Measurements from ENCODE around the gene ZNF747. TPM values are rescaled to one million over a fixed set of nuclear protein-coding genes. Genes with fewer than 3 reads are reported as not detected.

The ZNF747 gene
- polyA plus RNA-seq, 1 experiment = 6.4 TPM

DNA sequence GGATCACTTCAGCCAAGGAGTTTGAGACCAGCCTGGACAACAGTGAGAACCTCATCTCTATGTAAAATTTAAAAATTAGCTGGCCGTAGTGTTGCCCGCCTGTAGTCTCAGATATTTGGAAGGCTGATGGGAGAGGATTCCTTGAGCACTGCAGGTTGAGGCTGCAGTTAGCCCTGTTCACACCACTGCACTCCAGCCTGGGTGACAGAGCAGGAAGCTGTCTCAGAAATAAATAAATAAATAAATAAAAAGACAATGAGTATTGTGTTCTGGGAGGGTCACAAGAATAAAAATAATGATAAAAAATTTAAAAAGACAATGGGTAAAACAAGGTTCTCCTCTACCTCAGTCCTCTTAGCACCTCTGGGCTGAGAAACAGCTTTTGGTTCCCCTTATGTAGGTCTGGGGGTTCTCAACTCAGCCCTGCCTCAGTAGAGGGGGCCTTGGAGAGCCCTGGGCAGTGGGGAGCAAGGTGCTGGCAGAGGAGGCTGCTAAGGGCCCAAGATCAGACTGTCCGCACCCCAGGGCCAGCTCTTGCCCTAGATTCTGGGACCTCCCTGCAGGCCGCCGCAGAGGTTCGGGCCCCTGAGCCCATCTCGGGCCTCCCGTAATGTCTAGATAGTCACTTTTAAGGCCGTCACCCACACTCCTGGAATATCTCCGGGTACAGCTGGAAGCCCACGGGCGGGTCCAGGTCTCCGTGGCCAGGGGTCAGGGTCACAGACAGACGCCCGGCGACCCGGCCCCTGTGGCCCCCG lies 20.1 kb upstream of the ZNF747 start:
- ChIA-PET CTCF (no interaction called here), POLR2A (no interaction called here)
- Histone ChIP-seq H3K36me3 (ENCODE audit: control insufficient read depth, insufficient read depth, low read length) (peaks cover 15% of the 10 kb centered on the region), H3K27me3 (ENCODE audit: control insufficient read depth, insufficient read depth, low read length) (no peaks in the 10 kb centered on the region), H3K4me3 (ENCODE audit: low read depth, low read length) (no peak overlapping the region)
- TF ChIP-seq, protein P1, sequence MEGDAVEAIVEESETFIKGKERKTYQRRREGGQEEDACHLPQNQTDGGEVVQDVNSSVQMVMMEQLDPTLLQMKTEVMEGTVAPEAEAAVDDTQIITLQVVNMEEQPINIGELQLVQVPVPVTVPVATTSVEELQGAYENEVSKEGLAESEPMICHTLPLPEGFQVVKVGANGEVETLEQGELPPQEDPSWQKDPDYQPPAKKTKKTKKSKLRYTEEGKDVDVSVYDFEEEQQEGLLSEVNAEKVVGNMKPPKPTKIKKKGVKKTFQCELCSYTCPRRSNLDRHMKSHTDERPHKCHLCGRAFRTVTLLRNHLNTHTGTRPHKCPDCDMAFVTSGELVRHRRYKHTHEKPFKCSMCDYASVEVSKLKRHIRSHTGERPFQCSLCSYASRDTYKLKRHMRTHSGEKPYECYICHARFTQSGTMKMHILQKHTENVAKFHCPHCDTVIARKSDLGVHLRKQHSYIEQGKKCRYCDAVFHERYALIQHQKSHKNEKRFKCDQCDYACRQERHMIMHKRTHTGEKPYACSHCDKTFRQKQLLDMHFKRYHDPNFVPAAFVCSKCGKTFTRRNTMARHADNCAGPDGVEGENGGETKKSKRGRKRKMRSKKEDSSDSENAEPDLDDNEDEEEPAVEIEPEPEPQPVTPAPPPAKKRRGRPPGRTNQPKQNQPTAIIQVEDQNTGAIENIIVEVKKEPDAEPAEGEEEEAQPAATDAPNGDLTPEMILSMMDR (IDR thresholded peaks at IDR 0.05; ENCODE audit: insufficient read depth, low read depth, low read length) = no peak
- DNase-seq (ENCODE audit: low read depth) = no peak

DNA sequence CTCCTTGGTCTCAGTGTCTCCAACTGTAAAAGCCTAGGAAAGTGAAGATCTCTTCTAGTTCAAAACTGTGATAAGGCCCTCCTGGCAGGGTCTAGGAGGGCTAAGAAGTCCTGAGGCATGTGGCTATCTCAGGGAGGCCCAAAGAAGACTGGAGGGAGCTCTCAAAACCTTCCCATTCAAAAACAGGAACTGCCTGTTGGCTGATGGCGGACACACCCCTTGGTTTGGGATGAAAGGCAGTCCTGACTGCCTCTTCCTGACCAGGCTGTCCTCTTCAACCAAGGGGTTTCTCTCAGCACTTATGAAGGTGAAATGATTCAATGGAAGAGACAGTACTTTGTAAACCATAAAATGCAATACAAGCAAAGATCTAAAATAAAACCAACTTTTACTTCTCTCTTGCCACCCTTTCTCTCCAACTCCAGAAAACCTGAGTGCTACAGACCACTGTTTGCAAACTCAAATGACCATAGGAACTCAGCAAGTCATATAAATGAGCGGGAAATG lies 18.8 kb upstream of the ZNF747 start:
- CTCF ChIA-PET = no interaction called here
- peaks cover 15% of the 10 kb centered on the region for H3K36me3 ChIP-seq (ENCODE audit: control insufficient read depth, insufficient read depth, low read length)
- no peaks in the 10 kb centered on the region for H3K27me3 ChIP-seq (ENCODE audit: control insufficient read depth, insufficient read depth, low read length)
- no peak overlapping the region for H3K4me3 ChIP-seq (ENCODE audit: low read depth, low read length)
- TF ChIP-seq, protein P1 (IDR thresholded peaks at IDR 0.05; ENCODE audit: insufficient read depth, low read depth, low read length) = no peak
- POLR2A ChIA-PET = no interaction called here
- DNase-seq (ENCODE audit: low read depth) = no peak

DNA sequence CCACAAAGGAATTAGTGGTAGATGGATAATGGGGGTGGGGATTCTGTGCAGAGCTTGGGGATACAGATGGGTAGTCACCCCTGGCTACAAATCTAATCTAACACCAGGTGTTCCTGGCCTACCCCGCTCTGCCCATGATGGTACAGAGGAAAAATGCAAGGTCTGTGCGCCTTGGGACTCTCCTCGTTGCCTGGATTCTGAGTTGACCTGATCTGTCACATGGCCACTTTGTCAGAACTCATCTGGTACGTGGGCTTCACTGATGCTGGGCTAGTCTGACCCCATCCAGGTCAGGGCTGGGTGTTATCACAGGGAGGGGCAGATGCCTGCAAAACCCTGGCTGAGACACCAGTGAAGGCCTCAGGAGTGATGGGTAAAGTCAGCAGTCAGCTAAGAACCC lies 18.3 kb upstream of the ZNF747 start:
- TF ChIP-seq, protein P1 (IDR thresholded peaks at IDR 0.05; ENCODE audit: insufficient read depth, low read depth, low read length) = no peak
- H3K27me3 ChIP-seq (ENCODE audit: control insufficient read depth, insufficient read depth, low read length) = no peaks in the 10 kb centered on the region
- DNase-seq (ENCODE audit: low read depth) = no peak
- CTCF ChIA-PET = no interaction called here
- H3K4me3 ChIP-seq (ENCODE audit: low read depth, low read length) = no peak overlapping the region
- POLR2A ChIA-PET = no interaction called here
- H3K36me3 ChIP-seq (ENCODE audit: control insufficient read depth, insufficient read depth, low read length) = peaks cover 15% of the 10 kb centered on the region

DNA sequence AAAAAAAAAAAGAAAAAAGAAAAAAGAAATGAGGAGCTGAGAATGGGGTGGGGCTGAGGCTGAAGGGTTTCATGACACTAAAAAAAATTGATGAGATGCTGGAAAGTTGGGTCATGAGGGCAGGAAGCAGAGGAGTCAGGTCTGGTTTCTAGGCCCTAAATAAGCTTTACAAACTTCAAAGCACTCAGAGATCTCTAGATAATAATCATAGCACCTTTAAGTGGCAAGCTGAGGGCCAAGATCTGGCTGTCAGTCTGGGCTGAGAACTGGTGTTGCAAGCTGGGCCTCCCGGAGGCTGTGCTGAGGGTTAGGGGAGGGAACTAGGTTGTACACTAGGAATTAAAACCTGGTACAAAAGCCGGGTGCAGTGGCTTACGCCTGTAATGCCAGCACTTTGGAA lies 17.1 kb upstream of the ZNF747 start:
- TF ChIP-seq, protein P1 (IDR thresholded peaks at IDR 0.05; ENCODE audit: insufficient read depth, low read depth, low read length) = no peak
- ChIA-PET CTCF (interaction anchor here (0.7 kb wide), 1 partner anchor 102 kb away, joined by 3 read pairs; no protein-coding TSS in a partner anchor), POLR2A (interaction anchor here (0.6 to 0.7 kb wide), 2 partner anchors 77 to 176 kb away, joined by 3 to 5 read pairs; no protein-coding TSS in a partner anchor)
- peaks cover 15% of the 10 kb centered on the region for H3K36me3 ChIP-seq (ENCODE audit: control insufficient read depth, insufficient read depth, low read length)
- H3K4me3 ChIP-seq (ENCODE audit: low read depth, low read length) = no peak overlapping the region
- H3K27me3 ChIP-seq (ENCODE audit: control insufficient read depth, insufficient read depth, low read length) = no peaks in the 10 kb centered on the region
- DNase-seq (ENCODE audit: low read depth) = no peak

DNA sequence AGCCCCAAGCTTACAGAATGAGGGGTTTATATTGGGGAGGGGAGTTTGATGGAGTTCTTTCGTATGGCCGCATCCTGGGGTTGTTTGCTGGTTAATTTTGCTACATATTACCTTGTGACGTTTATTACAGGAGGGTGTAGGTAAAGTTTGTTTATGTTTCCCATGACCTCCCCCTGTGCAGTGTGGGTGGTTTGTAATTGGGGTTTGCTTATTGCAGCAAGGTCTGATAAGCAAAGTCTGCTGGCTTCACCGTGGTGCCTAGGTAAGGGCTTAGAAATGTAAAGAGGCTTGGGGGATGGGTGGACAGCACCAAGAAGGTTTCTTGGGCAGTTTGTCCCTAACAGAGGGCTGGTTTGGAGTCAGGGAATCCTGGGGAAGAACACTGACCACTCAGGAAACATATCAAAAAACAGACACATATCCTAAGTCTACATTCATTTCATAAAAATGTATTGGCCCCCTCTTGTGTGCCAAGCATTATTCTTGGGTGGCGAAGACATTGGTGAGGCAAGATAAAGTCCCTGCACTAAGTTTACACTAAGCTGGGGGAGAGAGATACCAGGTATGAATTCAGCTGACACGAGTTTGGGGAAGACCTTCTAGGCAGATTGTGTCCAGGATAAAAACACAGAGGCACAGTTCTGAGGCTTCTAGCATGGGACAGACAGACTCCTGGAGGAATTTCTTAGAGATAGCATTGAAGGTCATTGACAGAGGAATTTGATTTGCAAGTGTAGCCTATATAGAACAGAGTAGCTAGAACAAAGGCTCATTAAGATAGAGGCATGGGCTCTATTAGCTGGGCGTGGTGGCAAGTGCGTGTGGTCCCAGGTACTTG lies 14.0 kb upstream of the ZNF747 start:
- no peak for DNase-seq (ENCODE audit: low read depth)
- Histone ChIP-seq H3K27me3 (ENCODE audit: control insufficient read depth, insufficient read depth, low read length) (no peaks in the 10 kb centered on the region), H3K4me3 (ENCODE audit: low read depth, low read length) (no peak overlapping the region), H3K36me3 (ENCODE audit: control insufficient read depth, insufficient read depth, low read length) (peaks cover 4% of the 10 kb centered on the region; the same call in 1 of the 2 replicates)
- ChIA-PET CTCF (no interaction called here), POLR2A (interaction anchor here (0.6 kb wide), 1 partner anchor 175 kb away, joined by 5 read pairs; no protein-coding TSS in a partner anchor)
- TF ChIP-seq, protein P1 (IDR thresholded peaks at IDR 0.05; ENCODE audit: insufficient read depth, low read depth, low read length) = no peak

All from BJ (cell line).